Mesenchymal stem cell (in vitro differentiated cells and primary cell): Measurements from ENCODE around the gene CFHR1.
"Not testable (repeated sequence)": the region's sequence is repeated elsewhere in the genome, so short reads cannot be mapped to it uniquely, and the experiment has no call there.

ENCODE experiments used
- DNase-seq: peaks from one replicate; pipeline ENCODE4 v3.0.0-alpha.2; 2013
- H2AFZ ChIP-seq: one replicate; pipeline ENCODE4 v1.6.1; 2013; ENCODE audit warnings: low read depth, mild to moderate bottlenecking, control low read depth, inconsistent platforms, low read length, moderate library complexity
- H2AK5ac ChIP-seq: 2 replicates; pipeline ENCODE4 v1.6.1; 2013; ENCODE audit warnings: low read length, moderate library complexity, mild to moderate bottlenecking, inconsistent platforms; ENCODE audit not compliant: severe bottlenecking
- H2BK120ac ChIP-seq: one replicate; pipeline ENCODE4 v1.6.1; 2013; ENCODE audit warnings: low read depth, mild to moderate bottlenecking, inconsistent platforms, low read length, moderate library complexity
- H2BK12ac ChIP-seq, 2 experiments: one replicate each; pipeline ENCODE4 v1.6.1; 2013; ENCODE audit warnings: inconsistent platforms in 2 of 2, low read length in 2 of 2, mild to moderate bottlenecking in 2 of 2, moderate library complexity in 2 of 2, control low read depth in 1 of 2
- H2BK15ac ChIP-seq: one replicate; pipeline ENCODE4 v1.6.1; 2013; ENCODE audit warnings: mild to moderate bottlenecking, low read depth, inconsistent platforms; ENCODE audit not compliant: poor library complexity, severe bottlenecking
- H2BK5ac ChIP-seq: 2 replicates; pipeline ENCODE4 v1.6.1; 2013; ENCODE audit warnings: low read depth, mild to moderate bottlenecking, low read length, control low read depth, inconsistent platforms; ENCODE audit not compliant: poor library complexity, severe bottlenecking
- H3K14ac ChIP-seq, 2 experiments: one replicate each; pipeline ENCODE4 v1.6.1; 2013; ENCODE audit warnings: inconsistent platforms in 2 of 2, low read length in 2 of 2, control low read depth in 1 of 2, mild to moderate bottlenecking in 1 of 2, moderate library complexity in 1 of 2
- H3K18ac ChIP-seq, 2 experiments: one replicate each; pipeline ENCODE4 v1.6.1; 2013; ENCODE audit warnings: inconsistent platforms in 2 of 2, low read length in 2 of 2, control low read depth in 1 of 2, low read depth in 1 of 2, mild to moderate bottlenecking in 1 of 2
- H3K23ac ChIP-seq, 2 experiments: one replicate each; pipeline ENCODE4 v1.6.1; 2013; ENCODE audit warnings: inconsistent platforms in 2 of 2, low read length in 2 of 2, mild to moderate bottlenecking in 2 of 2, moderate library complexity in 2 of 2, control low read depth in 1 of 2
- H3K27ac ChIP-seq: 2 replicates; pipeline ENCODE4 v1.5.1; 2013; ENCODE audit warnings: mild to moderate bottlenecking, moderate library complexity, low read length, control low read depth, inconsistent platforms; ENCODE audit not compliant: poor library complexity, severe bottlenecking
- H3K27me3 ChIP-seq, 2 experiments: 2 replicates each; pipeline versions ENCODE4 v1.6.1 to v1.7.0; 2013; ENCODE audit warnings: low read length in 2 of 2, mild to moderate bottlenecking in 2 of 2, moderate library complexity in 2 of 2, control low read depth in 1 of 2, inconsistent platforms in 1 of 2; ENCODE audit not compliant: control insufficient read depth in 1 of 2, insufficient read depth in 1 of 2
- H3K36me3 ChIP-seq, 2 experiments: 2 replicates each; pipeline versions ENCODE4 v1.6.1 to v1.7.0; 2013; ENCODE audit warnings: low read length in 2 of 2, control low read depth in 1 of 2, inconsistent platforms in 1 of 2, low read depth in 1 of 2, mild to moderate bottlenecking in 1 of 2; ENCODE audit not compliant: insufficient read depth in 2 of 2, control insufficient read depth in 1 of 2
- H3K4ac ChIP-seq, 2 experiments: one replicate each; pipeline ENCODE4 v1.6.1; 2013; ENCODE audit warnings: inconsistent platforms in 2 of 2, low read length in 2 of 2, mild to moderate bottlenecking in 2 of 2, moderate library complexity in 2 of 2, control low read depth in 1 of 2, low read depth in 1 of 2
- H3K4me1 ChIP-seq: 2 replicates; pipeline ENCODE4 v1.6.1; 2013; ENCODE audit warnings: low read depth, low read length, control low read depth; ENCODE audit not compliant: control insufficient read depth, insufficient read depth
- H3K4me2 ChIP-seq: 2 replicates; pipeline ENCODE4 v1.6.1; 2013; ENCODE audit warnings: low read length, mild to moderate bottlenecking, inconsistent platforms; ENCODE audit not compliant: poor library complexity, severe bottlenecking
- H3K4me3 ChIP-seq, 2 experiments: 2 replicates each; pipeline versions ENCODE4 v1.5.1 to v1.7.0; 2013; ENCODE audit warnings: low read length in 2 of 2, mild to moderate bottlenecking in 2 of 2, control low read depth in 1 of 2, low read depth in 1 of 2; ENCODE audit not compliant: insufficient read depth in 1 of 2
- H3K79me1 ChIP-seq: replicated peaks from 2 replicates; pipeline ENCODE4 v1.6.1; 2013; ENCODE audit warnings: mild to moderate bottlenecking, control low read depth, low read length, inconsistent platforms; ENCODE audit not compliant: poor library complexity, severe bottlenecking
- H3K9ac ChIP-seq: 2 replicates; pipeline ENCODE4 v1.7.0; 2013; ENCODE audit warnings: mild to moderate bottlenecking, low read length, moderate library complexity
- H3K9me3 ChIP-seq: 2 replicates; pipeline ENCODE4 v1.7.0; 2013; ENCODE audit warnings: mild to moderate bottlenecking, low read length; ENCODE audit not compliant: control insufficient read depth
- H4K8ac ChIP-seq: one replicate; pipeline ENCODE4 v1.6.1; 2013; ENCODE audit warnings: inconsistent platforms, mild to moderate bottlenecking, low read length, moderate library complexity
- H4K91ac ChIP-seq: one replicate; pipeline ENCODE4 v1.6.1; 2013; ENCODE audit warnings: mild to moderate bottlenecking, low read length, inconsistent platforms
- WGBS: methylation state at CpG from one replicate; pipeline ENCODE4 v1.1.7; 2013; ENCODE audit warnings: mixed read lengths; 5-methylcytosine and 5-hydroxymethylcytosine counted together

CFHR1 gene

GRCh38 chr1:196794103-196794502 lies 25.4 kb upstream of the CFHR1 start:
- H3K27me3 ChIP-seq, H3K4me3 ChIP-seq, H2BK15ac ChIP-seq, H2BK5ac ChIP-seq, H3K36me3 ChIP-seq, H2BK12ac ChIP-seq, DNase-seq, H2AK5ac ChIP-seq, H3K9me3 ChIP-seq, H3K4me1 ChIP-seq, H4K91ac ChIP-seq, H3K4me2 ChIP-seq, H3K9ac ChIP-seq, H3K14ac ChIP-seq, H3K18ac ChIP-seq, H3K27ac ChIP-seq, H3K79me1 ChIP-seq, H2BK120ac ChIP-seq, H4K8ac ChIP-seq, H3K23ac ChIP-seq, H3K4ac ChIP-seq, H2AFZ ChIP-seq: not testable (repeated sequence)
- WGBS, result 85% methylated on average over 3 of the region's 4 CpGs

DNA sequence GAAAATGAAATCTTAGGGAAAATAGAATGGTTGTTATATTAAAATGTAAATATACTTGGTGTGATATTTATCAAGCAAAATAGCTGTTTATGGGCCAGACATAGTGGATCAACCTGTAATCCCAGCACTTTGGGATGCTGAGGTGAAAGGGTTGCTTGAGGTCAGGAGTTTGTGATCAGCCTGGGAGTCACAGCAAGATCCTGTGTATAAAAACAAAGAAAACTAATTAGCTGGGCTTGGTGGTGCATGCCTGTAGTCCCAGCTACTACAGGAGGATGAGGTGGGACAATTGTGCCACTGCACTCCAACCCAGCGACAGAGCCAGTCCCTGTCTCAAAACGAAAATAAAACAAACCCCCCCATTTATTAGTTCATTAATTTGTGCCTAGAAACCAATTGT lies 21.6 kb upstream of the CFHR1 start:
- Histone ChIP-seq H3K4me3 (no peak overlapping the region), H3K9ac (no peak overlapping the region), H2BK15ac (no peak overlapping the region), H3K4ac (no peak overlapping the region), H2AK5ac (no peak overlapping the region), H3K9me3 (no peaks in the 10 kb centered on the region), H2BK120ac (no peak overlapping the region), H3K36me3 (no peaks in the 10 kb centered on the region), H3K79me1 (no peaks in the 10 kb centered on the region), H4K91ac (no peak overlapping the region), H2BK5ac (no peak overlapping the region), H3K4me1 (no peaks in the 10 kb centered on the region), H4K8ac (no peak overlapping the region), H2BK12ac (no peak overlapping the region), H3K4me2 (no peak overlapping the region), H2AFZ (no peak overlapping the region), H3K14ac (no peak overlapping the region), H3K23ac (no peak overlapping the region), H3K27ac (no peak overlapping the region), H3K18ac (no peak overlapping the region), H3K27me3 (no peaks in the 10 kb centered on the region)
- no peak for DNase-seq
- no CpG with 5 or more reads among the region's 2 CpGs for WGBS

GRCh38 chr1:196801920-196802319 lies 17.6 kb upstream of the CFHR1 start:
- not testable (repeated sequence) for H4K8ac ChIP-seq, H2BK12ac ChIP-seq, H3K4me3 ChIP-seq, H3K4ac ChIP-seq, H3K27me3 ChIP-seq, H3K9me3 ChIP-seq, H3K27ac ChIP-seq, H2BK120ac ChIP-seq, H3K9ac ChIP-seq, H2BK15ac ChIP-seq, H3K18ac ChIP-seq, H2AK5ac ChIP-seq, H2BK5ac ChIP-seq, H3K4me1 ChIP-seq, H2AFZ ChIP-seq, H3K4me2 ChIP-seq, H3K23ac ChIP-seq, DNase-seq, H3K79me1 ChIP-seq, H3K36me3 ChIP-seq, H4K91ac ChIP-seq, H3K14ac ChIP-seq
- WGBS, result no CpG with 5 or more reads among the region's 1 CpG

DNA sequence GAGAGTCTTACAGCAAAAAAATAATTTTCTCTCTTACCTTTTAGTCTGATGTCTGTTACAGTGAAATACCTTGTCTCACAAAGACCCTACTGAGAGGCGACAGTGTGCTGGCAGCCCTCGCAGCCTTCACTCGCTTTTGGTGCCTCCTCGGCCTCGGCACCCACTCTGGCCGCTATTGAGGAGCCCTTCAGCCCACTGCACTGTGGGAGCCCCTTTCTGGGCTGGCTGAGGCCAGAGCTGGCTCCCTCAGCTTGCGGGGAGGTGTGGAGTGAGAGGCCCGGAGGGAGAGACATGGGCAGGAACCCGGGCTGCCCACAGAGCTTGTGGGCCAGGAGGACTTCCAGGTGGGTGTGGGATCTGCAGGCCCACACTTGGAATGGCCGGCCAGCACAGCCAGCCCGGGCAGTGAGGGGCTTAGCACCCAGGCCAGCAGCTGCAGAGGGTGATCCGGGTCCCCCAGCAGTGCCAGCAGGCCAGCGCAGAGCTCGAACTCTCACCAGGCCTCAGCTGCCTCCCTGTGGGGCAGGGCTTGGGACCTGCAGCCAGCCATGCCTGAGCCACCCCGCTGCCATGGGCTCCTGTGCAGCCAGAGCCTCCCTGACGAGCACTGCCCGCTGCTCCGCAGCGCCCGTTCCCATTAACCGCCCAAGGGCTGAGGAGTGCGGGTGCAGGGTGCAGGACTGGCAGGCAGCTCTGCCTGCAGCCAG lies 10.8 kb upstream of the CFHR1 start:
- no peak overlapping the region for H4K8ac ChIP-seq
- no peak overlapping the region for H3K4ac ChIP-seq
- H3K9me3 ChIP-seq, result no peaks in the 10 kb centered on the region
- no peaks in the 10 kb centered on the region for H3K27me3 ChIP-seq
- H3K18ac ChIP-seq, result no peak overlapping the region
- no peak overlapping the region for H3K4me3 ChIP-seq
- H3K9ac ChIP-seq, result no peak overlapping the region
- no peak overlapping the region for H3K14ac ChIP-seq
- H3K4me2 ChIP-seq, result no peak overlapping the region
- no peak overlapping the region for H2AFZ ChIP-seq
- H2BK5ac ChIP-seq, result no peak overlapping the region
- no peak for DNase-seq
- no peak overlapping the region for H3K23ac ChIP-seq
- no peak overlapping the region for H2BK120ac ChIP-seq
- no peak overlapping the region for H4K91ac ChIP-seq
- 88% methylated on average over 21 of the region's 22 CpGs for WGBS
- no peak overlapping the region for H2BK12ac ChIP-seq
- no peaks in the 10 kb centered on the region for H3K4me1 ChIP-seq
- no peak overlapping the region for H2BK15ac ChIP-seq
- no peak overlapping the region for H3K27ac ChIP-seq
- H3K36me3 ChIP-seq, result no peaks in the 10 kb centered on the region
- H2AK5ac ChIP-seq, result no peak overlapping the region
- H3K79me1 ChIP-seq, result no peaks in the 10 kb centered on the region
